T-helper 2 cell (primary cell): ENCODE results near the gene HDLBP.

Source experiments
- DNase-seq, 5 experiments: peaks; one replicate each; pipeline versions ENCODE4 v3.0.0 to v3.0.0-alpha.2; 2012 to 2022

The HDLBP gene

DNA sequence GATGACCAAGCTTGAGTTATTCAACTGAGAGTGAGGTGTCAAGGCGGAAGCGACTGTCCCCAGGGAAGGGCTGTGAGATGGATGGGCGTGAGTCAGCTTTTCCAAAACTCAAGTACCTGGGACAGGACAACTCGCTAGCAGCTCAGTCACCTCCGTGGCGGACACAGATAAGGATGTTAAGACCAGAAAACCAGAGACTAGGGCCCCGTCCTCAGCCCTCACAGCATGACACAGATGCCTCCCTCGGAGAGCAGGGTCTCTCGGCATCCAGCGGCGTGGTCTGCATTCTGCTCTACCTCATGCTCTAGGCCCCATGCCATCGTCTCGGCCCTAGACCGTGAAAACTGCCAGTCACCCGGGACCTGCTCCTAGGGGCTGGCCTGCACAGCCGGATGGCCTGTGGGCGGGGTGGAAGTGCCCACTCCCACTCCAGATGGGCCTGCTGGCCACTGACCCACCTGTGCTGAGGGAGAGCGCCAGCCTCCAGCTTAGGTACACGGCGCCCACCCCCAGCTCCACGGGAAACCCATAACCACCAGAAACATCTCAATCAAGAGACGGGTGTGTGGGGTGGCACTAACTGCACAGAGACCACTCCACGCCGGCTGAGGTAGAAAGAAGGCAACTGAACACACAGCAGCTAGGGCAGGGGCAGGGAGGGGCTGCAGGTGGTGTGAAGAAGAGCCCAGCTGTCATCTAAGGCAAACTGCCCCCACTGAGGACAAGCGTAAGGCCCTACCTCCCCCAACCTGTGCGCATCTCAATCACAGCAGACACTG lies 87.2 kb downstream of the HDLBP start:
- no peak for DNase-seq

DNA sequence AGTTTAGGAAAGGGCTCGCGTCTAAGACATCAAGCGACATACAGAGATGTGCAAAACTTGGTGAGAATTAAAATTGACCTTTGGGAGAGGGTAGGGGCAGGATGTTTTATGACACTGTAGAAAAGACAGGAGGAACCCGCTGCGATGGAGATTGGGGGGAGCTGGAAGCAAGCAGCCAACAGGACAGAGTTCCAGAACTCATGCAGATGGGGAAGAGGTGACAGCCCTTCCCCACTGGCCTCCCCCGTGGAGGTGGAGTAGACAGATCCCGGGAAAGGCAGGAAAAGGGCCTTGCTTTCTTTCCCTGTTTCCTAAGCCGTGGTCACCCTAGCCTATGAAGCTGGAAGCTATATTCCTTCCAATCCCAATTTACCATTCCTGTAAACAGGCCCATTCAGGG lies 87.9 kb downstream of the HDLBP start:
- no peak for DNase-seq

DNA sequence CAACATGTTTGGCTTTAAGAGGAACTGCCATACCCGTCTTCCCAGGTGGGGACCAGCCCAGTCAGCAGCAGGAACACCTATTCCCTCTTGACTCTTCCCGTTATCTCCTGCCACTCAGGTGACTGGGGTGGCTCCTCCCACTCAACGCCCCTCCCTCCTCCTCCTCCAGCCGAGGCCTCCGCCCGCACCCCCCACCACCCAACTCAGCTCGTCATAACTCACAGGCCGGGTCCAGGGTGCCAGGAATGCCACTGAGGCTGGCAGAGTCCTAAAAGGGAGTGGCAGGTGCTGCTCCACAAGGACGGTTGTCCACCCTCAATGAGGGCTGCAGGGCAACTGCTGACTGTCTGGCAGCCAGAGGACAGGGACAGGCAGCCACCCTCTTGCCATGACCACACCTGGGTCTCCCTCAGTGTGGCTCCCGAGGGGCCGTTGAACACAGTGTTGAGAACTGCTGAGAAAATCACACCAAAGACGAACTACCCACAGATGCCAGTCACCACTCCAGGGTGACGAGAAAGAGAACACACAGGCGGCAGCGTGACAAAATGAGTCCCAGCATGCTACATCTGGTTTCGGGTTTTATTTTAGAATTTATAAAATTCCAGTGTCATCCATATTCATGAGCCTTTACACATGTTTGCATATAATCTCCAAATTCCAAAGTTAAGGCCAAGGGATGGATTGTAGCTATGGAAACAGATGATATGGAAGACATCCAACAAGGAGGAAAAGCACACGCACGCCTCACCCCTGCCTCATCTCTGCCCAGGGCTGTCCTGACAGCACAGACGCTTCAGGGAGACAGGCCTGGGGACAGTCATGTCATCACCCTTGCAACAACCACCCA lies 88.5 kb downstream of the HDLBP start:
- DNase-seq, result no peak

DNA sequence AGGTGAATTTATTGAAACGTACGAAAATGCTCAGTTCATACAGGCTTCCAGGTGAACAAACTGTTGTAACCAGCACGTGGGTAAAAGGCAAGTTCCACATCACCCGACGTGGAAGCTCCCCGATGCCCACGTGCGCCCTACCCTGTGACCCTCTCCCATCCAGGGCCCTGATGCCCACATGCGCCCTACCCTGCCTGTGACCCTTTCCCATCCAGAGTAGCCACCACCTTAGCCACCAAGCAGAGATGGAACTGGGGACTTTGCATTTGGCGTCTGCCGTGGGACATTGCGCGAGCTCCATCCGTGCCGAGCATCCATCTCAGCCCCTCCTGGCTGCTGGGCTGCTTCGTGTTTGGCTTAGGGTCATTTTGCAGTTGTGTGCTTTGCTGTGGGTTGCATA lies 89.5 kb downstream of the HDLBP start:
- DNase-seq, result no peak

DNA sequence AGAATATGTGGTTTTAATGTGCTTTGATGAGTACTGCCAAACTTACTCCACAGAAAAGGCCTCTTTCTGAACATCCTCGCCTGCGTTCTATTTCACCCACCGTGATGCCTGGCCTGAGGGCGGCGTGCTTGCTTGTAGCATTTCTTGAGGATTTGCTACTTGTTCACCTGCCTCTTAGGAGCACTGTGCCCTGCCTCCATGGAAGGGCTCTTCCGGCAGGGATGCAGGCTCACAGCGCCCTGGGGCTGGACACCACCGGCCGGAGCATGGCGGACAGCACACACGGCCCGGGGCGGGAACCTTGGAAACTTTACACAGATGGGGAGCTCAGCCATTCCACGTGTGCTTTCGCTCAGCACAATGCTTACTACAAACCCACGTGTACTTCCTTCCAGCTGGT lies 89.9 kb downstream of the HDLBP start:
- no peak for DNase-seq

DNA sequence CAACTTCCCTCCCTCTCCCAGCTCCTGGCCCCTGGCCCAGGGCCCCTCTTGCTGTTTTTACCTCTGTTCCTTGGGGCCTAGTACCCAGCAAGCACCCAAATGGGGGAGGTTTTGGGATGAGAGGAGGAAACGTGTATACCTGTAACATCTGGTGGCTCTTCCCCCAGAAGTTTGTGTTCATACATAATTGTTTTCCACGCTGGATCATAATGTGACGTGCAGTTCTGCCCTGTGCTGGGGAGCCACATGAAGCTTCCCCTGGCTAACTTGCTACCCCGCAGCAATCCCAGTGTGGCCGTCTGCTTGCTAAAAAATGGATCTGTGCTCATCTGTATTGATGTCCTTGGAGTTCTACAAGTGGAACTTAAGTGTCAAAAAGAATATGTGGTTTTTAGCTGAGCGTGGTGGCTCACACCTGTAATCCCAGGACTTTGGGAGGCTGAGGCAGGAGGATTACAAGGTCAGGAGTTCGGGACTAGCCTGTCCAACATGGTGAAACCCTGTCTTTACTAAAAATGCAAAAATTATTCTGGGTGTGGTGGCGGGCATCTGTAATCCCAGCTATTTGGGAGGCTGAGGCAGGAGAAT lies 90.5 kb downstream of the HDLBP start:
- no peak for DNase-seq

DNA sequence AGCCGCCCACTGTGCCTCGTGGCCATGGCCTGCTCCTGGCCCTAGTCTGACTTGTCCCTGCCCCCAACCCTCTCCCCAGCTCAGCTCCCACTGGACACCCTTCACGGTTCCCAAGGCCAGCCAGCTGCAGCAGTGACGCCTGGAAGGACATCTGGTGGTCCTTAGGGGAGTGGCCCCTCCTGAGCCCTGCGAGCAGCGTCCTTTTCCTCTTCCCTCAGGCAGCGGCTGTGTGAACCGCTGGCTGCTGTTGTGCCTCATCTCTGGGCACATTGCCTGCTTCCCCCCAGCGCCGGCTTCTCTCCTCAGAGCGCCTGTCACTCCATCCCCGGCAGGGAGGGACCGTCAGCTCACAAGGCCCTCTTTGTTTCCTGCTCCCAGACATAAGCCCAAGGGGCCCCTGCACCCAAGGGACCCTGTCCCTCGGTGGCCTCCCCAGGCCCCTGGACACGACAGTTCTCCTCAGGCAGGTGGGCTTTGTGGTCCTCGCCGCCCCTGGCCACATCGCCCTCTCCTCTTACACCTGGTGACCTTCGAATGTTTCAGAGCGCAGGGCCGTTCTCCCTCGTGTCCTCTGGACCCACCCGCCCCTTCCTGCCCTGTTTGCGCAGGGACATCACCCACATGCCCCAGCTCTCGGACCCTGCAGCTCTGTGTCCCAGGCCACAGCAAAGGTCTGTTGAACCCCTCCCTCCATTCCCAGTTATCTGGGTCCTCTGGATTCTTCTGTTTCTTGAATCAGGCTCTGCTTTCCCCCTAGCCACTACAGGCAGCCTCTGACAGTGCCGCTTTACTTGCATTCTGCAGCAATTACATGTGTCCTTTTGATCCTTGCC lies 91.2 kb downstream of the HDLBP start:
- DNase-seq, result no peak

DNA sequence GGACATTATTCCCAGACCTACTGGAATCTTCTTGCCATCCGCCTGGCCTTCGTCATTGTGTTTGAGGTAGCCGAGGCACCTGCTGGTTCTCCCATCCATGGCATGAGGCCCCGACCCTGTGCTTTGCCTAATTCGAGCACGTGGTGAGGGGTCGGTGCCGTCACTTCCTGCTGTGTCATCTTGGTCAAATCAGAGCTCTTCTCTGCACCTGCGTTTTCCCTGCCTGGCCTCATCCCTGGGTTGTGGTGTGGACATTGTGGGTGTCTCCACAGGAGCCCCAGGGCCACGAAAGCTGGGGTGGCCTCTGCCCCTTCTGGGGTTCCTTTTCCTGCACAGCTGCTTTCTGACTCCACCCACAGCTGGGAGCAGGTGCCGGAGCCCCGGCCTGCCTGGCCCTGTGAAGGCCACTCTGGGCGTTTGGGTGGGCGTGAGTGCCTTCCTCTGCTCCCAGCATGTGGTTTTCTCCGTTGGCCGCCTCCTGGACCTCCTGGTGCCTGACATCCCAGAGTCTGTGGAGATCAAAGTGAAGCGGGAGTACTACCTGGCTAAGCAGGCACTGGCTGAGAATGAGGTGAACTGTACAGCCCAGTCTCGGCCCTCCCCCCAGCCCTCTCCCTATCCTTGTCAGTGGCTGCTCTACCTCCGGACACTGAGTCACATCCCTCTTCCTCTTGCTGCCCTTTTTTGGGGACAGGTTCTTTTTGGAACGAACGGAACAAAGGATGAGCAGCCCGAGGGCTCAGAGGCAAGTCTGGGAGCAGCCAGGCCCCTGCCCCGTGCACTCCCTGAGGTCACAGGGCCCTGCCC lies 92.1 kb downstream of the HDLBP start:
- peak in 1 of 5 experiments; percentile 24 for DNase-seq

DNA sequence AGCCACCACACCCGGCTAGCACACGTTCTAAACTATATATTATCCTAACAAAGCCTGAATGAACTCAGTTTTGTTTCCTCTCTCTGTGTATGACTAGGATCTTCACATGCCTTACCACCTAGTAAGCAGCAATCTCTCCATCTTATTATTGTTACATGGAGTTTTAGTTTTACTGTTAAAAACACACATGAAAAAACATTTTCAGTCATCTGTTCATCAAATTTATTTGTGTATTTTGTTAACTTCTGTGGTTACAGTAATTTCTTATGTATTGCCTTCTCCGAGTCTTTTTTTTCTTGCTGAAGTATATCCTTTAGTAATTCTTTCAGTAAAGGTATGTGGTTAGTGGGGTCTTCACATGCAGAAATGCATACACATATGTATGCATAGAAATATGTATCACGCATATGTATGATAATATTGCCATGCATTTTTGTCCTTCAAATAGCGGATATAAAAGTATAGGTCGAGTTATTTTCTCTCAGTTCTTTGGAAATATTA lies 95.6 kb downstream of the HDLBP start:
- DNase-seq, result no peak

DNA sequence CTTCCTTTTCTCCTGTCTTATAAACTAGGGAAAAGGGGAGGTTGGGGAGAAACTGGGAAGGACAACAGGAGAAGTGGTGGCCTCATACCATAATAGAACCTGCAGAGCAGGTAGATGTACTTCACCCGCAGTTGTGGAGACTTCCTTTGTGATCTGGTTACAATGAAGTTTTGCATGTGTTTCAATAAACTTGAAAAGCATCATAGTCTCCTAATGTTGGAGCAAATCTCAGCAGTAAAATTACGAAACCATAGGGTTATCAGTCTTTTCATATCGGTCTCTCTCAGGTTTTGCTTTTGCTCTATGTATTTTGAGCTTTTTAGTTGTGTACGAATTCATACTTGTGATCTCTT lies 96.5 kb downstream of the HDLBP start:
- DNase-seq, result no peak

DNA sequence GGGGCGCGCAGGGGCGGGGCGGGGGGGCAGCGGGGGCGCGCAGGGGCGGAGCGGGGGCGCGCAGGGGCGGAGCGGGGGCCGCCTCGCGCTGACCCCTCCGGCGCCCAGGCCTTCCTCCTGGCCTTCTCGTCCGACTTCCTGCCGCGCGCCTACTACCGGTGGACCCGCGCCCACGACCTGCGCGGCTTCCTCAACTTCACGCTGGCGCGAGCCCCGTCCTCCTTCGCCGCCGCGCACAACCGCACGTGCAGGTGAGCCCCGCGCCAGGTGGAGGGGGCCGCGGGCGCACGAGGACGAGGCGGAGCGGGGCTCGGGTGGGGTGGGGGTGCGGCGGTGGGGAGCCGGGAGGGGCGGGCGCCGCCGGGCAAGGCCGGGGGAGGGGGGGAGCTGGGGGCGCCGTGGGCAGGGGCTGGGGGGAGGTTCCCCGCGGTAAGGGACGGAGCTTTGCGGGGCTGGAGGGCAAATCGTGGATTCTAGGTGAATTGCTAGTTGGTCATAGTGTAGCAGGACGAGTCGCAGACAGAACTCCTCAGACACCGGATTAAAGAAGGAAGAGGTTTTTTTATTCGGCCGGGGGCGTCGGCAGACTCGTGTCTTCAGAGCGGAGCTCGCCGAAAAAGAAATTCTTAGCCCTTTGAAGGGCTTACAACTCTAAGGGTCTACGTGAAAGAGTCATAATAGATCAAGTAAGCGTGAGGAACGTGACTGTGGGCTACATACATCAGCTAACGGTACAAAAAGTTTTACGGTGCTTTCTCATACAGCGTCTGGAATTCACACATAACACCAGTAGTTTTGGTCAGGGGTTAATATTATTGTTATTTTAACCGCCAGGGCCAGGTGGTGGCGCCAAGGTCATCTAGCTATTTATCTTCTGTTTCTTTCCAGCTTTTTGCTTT lies 97.1 kb downstream of the HDLBP start:
- DNase-seq, result peak in 3 of 5 experiments; percentile 16 to 59 (median 37)

DNA sequence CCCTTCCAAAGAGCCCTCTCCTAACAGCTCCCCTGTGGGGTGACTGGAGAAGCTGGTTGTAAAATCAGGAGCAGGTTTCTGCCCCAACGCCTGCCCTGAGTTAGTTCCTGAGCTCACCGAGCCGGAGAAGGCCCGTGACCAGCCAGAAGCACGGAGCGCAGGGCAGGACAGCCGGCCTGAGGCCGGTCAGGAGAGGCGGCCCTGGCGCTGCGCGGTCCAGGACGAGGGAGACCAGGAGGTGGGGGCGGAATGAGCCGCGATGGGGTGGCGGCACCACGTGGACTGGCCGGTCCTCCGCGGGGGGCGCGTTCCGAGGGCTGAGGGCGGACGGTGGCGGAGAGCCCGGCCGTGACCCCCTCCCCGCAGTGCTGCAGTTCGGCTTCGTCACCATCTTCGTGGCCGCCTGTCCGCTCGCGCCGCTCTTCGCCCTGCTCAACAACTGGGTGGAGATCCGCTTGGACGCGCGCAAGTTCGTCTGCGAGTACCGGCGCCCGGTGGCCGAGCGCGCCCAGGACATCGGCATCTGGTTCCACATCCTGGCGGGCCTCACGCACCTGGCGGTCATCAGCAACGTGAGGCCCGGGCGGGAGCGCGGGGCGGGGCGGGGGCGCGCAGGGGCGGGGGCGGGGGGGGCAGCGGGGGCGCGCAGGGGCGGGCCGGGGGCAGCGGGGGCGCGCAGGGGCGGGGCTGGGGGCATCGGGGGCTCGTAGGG lies 98.0 kb downstream of the HDLBP start:
- DNase-seq, result peak in 3 of 5 experiments; percentile 19 to 43 (median 23)

DNA sequence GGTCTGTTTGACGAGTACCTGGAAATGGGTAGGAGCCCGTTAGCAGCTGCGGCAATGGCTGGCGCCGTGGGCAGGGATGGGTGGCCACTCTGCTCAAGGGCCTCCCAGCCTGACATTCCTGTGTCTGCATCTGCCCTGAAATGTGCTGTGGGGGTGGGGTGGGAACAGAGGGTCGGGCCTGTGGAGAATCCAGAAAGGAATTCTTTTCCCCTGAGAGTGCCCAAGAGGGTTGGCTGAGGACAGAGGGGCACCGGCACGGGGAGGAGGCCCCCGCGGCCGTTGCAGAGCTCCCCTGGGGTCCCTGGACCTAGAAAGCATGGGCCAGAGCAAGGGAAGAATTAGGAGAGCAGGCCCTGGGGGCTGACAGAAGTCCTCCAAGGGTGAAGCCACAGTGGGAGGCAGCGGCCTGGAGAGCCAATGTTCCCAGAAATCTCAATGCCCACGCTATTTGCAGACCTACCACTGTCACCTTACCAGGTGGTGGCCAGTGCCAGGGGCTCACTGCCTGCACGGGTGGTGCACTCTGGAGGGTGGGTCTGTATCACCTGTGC lies 99.2 kb downstream of the HDLBP start:
- no peak for DNase-seq

DNA sequence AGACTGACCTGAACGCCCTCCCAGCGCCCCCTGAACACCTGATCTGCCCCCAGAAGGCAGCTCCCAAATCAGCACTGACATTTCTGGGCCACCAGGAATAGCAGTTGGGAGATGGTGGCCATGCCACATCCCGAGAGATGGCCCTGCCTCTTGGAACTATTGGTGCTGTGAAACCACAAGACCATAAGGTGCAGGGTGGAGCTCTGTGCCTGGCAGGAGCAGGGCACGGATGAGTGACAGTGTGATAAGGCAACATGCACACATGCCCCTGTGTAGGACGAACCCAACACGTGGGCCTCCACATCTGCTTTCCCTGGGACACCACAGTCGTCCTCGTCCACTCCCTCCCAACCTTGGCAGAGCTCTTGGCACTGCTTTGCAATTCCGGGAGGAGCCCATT lies 100.1 kb downstream of the HDLBP start:
- no peak for DNase-seq

DNA sequence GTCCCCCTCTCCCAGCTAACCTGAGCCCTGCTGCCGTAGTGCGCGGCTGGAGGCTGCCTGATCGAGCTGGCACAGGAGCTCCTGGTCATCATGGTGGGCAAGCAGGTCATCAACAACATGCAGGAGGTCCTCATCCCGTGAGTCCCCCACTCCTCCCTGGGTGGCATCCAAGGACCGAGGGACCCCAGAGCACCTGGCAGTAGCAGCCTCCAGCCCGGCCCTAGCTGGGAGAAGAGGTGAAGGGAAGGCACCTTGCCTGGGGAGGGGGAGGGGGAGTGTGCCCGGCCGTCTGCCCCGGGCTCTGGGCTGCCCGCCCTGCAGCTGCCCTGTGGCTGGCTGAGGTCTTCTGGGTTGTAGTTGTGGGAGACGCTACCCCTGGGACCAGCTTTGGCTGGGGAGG lies 100.7 kb downstream of the HDLBP start:
- no peak for DNase-seq

DNA sequence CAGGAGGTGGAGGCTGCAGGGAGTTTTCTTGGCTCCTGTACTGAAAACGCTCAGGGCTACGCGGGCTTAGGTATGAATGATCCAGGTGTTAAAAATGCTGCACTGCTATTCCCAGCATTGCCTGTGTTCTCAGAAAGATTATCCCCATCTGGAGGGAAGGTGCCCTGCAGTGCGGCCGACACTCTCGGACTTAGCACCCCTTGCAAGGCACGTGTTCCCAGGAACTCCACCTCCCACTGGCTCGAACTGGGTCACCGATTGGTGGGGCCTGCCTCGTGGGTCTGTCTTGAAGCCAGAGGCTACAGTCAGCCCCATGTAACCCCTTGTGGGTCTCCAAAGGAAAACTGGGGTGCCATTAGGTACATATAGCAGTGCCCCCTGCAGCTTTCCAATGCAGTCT lies 101.3 kb downstream of the HDLBP start:
- no peak for DNase-seq

DNA sequence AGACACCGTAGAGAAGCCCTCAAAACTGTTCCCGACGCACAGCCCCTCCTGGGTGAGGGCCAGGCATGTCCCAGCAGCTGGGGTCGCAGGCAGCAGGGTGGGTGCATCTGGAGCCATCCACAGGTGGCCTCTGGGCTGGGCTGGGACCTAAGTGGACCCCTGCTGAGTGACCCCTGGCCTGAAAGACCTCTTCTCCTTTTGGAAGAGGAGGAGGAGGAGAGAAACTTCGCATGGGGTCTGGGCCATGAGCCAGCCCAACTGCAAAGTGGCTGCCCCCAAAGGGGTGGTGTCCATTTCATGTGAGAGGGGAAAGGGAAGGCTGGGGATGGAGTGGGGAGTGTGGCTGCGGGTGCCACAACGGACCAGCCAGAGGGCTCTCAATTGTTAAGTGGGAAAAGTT lies 101.9 kb downstream of the HDLBP start:
- DNase-seq, result no peak

DNA sequence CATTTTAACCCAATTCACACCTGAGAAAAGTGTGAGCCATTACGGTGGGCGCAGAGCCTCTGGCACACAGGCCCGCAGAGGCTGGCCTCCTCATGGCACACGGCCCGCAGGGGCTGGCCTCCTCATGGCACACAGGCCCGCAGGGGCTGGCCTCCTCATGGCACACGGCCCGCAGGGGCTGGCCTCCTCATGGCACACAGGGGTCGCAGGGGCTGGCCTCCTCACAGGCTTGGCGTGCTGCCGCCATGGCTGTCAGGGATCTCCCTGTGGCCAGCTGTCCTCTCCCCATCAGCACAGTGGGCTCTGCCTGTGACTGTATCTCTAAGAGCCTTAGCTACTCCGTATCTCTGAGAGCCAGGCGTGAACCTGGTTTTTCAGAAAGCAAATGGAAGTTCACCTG lies 102.4 kb downstream of the HDLBP start:
- DNase-seq, result no peak

DNA sequence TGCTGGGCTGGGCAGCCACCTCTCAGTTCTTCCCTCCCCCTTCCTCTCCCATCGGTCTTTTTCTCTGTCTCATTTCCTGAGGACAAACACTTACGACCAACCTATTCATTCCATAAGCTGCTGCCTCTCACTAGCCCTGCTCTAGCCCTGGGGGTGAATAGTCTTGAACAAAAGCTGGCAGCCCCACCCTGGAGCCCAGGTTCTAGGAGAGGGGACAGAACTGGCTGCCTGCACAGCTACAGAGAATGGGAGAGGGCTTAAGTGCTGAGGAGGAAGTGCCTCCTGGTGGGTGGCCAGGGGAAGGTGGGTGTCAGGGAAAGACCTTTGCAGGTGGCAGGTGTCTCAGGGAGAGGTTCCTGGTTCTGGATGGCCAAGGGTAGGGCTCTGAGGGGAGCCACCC lies 104.2 kb downstream of the HDLBP start:
- DNase-seq, result no peak

DNA sequence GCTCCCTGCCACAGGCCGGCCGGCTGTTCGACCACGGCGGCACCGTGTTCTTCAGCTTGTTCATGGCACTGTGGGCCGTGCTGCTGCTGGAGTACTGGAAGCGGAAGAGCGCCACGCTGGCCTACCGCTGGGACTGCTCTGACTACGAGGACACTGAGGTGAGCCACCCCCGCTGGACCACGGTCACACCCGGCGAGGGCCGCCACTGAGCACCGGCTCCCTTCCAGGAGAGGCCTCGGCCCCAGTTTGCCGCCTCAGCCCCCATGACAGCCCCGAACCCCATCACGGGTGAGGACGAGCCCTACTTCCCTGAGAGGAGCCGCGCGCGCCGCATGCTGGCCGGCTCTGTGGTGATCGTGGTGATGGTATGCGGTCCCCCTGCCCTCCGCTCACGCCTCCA lies 106.2 kb downstream of the HDLBP start:
- DNase-seq, result no peak
